Measurements from ENCODE around the gene NCAPH2. TPM values are rescaled to one million over a fixed set of nuclear protein-coding genes. Genes with fewer than 3 reads are reported as not detected.
A peak's percentile ranks its signal among the peaks of the same experiment; 100 is the strongest.

Gene NCAPH2
- total RNA-seq, 2 donors from 2014 or later = 121 to 130 TPM

DNA sequence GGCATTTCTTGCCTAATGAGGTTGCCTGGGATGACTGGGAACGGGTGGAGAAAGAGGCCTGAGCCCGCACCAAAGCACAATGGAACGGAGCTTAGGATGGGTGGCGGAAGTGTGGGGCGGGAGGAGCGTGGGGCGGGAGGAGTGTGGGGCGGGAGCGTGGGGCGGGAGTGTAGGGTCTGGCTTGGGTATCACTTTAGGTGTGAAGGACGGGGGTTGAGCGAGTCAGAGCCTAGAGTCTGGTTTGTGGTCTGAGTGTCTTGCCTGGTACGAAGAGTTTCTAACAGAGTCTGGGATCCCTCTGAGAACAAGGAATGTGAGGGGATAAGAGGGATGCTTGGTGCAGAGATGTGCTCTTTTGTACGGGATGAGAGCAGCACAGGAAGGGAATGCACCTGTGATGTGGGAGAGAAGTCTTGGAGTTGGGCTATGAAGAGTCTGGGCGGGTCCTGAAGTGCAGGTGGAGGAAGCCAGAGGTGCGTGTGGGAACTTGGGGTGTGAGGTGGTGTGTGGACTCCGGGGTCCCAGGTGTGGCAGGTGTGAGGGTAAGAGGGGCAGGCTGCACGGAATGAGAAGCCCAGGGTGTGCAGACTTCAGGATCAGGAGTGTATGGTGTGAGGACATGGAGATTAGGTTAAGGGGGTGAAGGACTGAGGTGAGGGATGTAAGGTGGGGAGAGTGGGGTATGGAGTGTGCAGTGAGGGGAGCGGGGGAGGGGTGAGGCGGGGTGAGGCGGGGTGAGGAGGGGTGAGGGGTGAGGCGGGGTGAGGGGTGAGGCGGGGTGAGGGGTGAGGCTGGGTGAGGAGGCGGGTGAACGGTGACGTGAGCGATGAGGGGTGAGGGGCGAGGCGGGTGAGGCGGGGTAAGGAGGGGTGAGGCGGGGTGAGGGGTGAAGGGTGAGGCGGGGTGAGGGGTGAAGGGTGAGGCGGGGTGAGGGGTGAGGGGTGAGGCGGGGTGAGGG, 53.7 kb downstream of the NCAPH2 start:
- no peaks in the 10 kb centered on the region for H3K9me3 Mint-ChIP-seq
- no peaks in the 10 kb centered on the region for H3K36me3 Mint-ChIP-seq
- H3K27ac Mint-ChIP-seq = peak overlapping the region; percentile 25 to 91
- DNase-seq (ENCODE audit: low spot score in 2 of 2) = no peak
- ATAC-seq = no peak

DNA sequence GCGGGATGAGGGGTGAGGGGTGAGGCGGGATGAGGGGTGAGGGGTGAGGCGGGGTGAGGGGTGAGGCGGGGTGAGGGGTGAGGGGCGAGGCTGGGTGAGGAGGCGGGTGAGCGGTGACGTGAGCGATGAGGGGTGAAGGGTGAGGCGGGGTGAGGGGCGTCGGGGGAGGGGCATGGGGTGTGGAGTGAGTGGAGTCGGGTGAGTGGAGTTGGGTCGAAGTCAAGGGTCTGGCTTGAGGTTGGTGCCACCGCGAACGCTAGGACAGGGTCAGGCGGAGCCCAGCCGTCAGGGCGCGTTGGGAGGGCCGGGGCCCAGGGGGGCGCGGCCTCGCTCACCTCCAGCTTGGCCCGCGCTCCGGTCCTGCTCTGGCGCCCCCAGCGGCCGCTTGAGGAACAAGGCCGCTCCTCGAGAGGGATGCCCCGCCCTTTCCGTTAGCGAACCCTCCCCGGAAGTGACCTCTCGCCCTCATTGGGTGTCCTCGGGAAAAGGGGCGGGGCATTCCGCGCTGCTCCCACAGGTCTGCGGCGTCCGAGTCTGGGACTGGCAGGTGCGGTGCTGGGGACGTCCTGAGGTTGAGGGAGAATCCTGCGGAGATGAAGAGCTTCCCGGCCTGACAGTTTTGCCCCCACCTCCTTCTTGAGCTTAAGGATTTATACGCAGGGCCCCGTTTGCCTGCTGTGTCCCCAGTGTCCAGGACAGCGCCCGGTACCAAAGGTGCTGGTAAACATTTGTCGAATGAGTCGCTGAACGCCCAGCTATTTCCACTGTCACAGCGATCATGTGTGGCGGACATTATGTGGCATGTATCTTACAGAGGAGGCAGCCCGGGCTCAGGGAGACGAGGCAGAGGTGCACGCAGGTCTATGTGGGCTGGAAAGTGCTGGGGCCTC, 54.7 kb downstream of the NCAPH2 start, which contains the start of gene SYCE3:
Gene SYCE3 (minus strand): TSS at position 397 of the 890 bp plus-strand sequence. CDS start 6,514 bp downstream, outside the sequence.
- peak; percentile 98 to 100 for DNase-seq (ENCODE audit: low spot score in 2 of 2)
- peak within 1 kb of the TSS; percentile 81 to 91 for H3K27ac Mint-ChIP-seq
- ATAC-seq = peak; percentile 97 to 98
- H3K9me3 Mint-ChIP-seq = no peaks in the 10 kb centered on the region
- no peaks in the 10 kb centered on the region for H3K36me3 Mint-ChIP-seq

DNA sequence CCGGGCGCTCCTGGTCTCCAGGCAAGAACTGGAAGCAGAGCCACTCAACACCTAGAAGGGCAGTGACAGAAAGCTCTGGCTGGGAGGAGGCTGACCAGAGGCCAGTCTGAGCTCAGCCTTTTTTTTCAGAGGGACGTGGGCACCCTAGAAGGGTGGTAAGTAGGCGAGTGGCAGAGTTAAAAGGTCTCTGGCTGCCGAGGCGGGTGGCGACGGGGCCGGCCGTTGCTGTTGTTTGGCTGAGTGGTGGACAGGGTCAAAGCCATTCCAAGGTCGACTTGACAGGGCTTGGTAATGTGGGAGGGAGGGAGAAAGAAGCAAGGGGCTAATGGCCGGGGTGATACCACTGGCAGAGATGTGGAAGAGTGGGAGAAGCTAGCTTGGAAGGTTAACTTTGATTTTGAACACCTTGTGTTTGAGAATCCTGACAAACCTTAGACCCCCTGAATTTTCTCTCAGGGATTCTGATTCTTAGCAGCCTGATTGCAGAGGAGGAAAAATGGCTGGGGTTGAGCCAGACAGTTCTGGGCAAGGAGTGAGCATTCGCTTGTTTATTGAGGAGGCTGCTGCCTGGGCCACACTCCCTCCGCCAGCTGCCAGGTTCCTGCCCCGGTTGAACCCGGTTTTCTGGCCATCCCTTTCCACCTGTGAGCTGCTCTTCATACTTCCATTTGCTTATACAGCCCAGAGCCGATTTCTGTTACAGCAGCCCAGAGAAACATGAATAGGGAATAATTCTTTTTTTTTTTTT, 55.6 kb downstream of the NCAPH2 start:
- DNase-seq (ENCODE audit: low spot score in 2 of 2) (no peak), ATAC-seq (no peak)
- H3K27ac Mint-ChIP-seq = peak overlapping the region; percentile 48 to 81
- no peaks in the 10 kb centered on the region for H3K36me3 Mint-ChIP-seq
- H3K9me3 Mint-ChIP-seq = no peaks in the 10 kb centered on the region

DNA sequence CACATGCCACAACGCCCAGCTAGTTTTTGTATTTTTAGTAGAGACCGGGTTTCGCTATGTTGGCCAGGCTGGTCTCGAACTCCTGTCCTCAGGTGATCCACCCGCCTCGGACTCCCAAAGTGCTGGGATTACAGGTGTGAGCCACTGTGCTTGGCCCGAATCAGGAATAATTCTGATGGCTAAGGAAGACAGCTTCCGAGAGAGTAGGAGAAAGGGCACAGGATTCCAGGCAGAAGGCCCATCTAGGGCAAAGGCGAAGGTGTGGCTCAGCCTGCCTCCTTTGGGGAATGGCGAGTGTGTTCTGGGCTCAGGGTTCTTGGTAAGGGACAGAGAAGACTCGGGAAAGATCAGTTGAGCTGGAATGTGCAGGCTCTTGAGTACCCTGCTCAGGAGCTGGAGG, 56.3 kb downstream of the NCAPH2 start:
- Mint-ChIP-seq H3K27ac (no peak overlapping the region), H3K36me3 (peaks cover 0 to 3% of the 10 kb centered on the region in 2 donors), H3K9me3 (no peaks in the 10 kb centered on the region)
- DNase-seq (ENCODE audit: low spot score in 2 of 2) (no peak), ATAC-seq (no peak)

DNA sequence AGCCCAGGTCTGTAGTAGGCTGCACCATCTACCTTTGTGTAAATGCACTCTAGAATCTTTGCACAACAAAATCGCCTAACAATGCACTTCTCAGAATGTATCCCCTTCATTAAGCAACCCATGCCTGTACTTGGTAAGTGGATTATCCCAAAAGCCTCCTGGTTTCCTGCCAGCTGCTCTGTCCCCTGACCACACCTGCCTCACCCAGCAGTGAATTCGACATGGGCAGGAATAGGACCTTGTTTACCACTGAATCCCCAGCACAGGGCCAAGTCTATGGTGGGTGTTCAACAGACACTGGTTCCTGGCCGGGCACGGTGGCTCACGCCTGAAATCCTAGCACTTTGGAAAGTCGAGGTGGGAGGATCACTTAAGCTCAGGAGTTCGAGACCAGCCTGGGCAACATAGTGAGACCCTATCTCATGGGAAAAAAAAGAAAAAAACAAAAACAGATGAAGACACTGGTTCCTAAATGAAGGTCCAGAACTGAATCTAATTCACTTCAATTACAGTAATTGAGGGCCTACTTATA, 59.8 kb downstream of the NCAPH2 start:
- peaks cover 5 to 6% of the 10 kb centered on the region in 2 donors for H3K36me3 Mint-ChIP-seq
- DNase-seq (ENCODE audit: low spot score in 2 of 2) = no peak
- H3K27ac Mint-ChIP-seq = no peak overlapping the region
- no peak for ATAC-seq
- no peaks in the 10 kb centered on the region for H3K9me3 Mint-ChIP-seq

DNA sequence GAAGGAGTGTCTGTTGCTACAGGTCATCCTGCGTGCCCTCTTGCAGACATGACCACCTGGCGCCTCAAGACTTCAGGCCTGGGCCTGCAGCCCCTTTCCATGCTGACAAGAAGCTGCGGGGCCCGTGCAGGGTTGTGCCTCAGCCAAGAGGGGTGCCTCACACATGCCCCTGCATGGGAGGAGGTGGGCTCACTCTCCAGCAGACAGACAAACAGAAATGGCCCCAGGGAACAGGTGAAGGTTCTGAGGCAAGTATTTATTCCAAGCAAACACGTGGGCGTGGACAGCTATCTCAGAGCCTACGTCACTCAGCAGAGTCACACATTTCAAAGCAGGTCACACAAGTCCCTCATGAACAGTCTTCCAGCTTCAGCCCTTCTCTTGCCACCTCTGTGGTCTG, 60.6 kb downstream of the NCAPH2 start:
- DNase-seq (ENCODE audit: low spot score in 2 of 2) (no peak), ATAC-seq (no peak)
- H3K36me3 Mint-ChIP-seq = peaks cover 5 to 7% of the 10 kb centered on the region in 2 donors

DNA sequence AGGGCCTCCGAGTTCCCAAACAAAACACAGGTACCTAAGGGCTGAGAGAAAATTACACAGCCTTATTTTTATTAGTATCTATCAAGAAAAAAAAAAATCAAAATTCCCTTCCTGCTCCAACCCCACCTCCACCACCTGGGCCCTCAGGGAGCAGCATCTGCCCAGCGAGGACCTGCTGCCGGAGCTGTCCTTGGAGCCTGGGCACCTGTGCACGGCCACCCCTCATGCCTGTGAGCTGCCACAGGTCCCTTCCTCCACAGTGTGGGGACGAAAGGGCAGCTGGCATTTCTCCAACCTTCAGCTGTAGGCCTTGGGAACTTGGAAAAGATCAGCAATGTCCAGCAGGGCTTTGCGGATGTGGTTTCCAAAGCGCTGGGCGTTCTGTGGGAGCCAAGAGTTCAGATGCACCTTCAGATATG, 61.0 kb downstream of the NCAPH2 start:
- DNase-seq (ENCODE audit: low spot score in 2 of 2) (no peak), ATAC-seq (no peak)
- Mint-ChIP-seq H3K9me3 (no peaks in the 10 kb centered on the region), H3K36me3 (peaks cover 5 to 7% of the 10 kb centered on the region in 2 donors), H3K27ac (no peak overlapping the region)

More for the DNA sequence above, 60.6 kb downstream of the NCAPH2 start:
- H3K9me3 Mint-ChIP-seq = no peaks in the 10 kb centered on the region
- H3K27ac Mint-ChIP-seq = no peak overlapping the region

DNA sequence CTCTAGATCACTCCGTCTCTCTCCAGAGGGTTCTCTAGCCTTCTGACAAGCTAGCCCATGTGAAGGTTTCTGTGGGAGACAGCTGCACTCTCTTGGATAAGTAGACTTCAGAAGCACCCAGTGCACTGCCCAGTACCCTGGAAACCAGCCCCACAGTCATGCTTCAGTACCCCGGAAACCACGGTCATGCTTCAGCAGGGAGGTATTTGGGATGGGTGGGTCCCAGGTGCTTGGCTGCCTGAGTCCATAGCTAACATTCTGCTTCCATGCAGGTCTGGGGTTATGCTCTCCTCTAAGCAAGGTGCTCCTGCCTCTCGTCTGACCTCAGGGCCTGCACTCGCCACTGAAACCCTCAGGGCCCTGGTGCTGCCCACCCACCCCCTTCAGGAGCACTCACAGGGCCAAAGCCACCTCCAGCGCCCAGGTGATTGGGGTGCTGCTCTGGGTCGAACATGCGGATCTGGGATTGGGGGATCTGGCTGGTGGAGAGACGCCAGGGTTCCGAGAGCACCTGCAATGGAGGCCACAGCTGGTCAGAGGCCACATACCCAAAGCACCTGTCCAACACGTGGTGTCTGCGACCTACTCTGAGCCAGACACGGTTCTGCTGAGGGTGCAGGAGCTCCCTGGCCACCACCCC, 62.0 kb downstream of the NCAPH2 start:
- ATAC-seq (no peak), DNase-seq (ENCODE audit: low spot score in 2 of 2) (no peak)
- Mint-ChIP-seq H3K9me3 (no peaks in the 10 kb centered on the region), H3K36me3 (peaks cover 5 to 7% of the 10 kb centered on the region in 2 donors), H3K27ac (no peak overlapping the region)

DNA sequence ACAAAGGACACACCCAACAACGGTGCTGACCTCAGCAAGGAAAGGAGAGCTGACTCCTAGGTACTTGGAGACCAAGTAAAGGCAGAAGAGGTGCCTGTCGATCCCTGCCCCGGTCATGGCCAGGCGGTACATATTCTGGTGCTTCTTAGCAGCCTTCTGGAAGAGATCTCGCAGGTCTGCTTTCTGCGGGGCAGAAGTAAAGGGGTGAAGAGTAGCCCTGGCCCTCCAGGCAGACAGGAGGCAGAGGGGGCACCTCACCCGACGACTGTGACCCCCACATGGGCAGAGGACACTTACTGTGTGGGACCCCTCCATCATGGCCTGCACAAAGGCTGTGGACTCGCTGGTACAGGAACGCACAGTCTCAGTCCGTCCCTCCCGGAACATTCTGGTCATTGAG, 62.8 kb downstream of the NCAPH2 start:
- DNase-seq (ENCODE audit: low spot score in 2 of 2) (no peak), ATAC-seq (no peak)
- H3K36me3 Mint-ChIP-seq = peaks cover 5 to 7% of the 10 kb centered on the region in 2 donors
- H3K9me3 Mint-ChIP-seq = no peaks in the 10 kb centered on the region
- no peak overlapping the region for H3K27ac Mint-ChIP-seq

DNA sequence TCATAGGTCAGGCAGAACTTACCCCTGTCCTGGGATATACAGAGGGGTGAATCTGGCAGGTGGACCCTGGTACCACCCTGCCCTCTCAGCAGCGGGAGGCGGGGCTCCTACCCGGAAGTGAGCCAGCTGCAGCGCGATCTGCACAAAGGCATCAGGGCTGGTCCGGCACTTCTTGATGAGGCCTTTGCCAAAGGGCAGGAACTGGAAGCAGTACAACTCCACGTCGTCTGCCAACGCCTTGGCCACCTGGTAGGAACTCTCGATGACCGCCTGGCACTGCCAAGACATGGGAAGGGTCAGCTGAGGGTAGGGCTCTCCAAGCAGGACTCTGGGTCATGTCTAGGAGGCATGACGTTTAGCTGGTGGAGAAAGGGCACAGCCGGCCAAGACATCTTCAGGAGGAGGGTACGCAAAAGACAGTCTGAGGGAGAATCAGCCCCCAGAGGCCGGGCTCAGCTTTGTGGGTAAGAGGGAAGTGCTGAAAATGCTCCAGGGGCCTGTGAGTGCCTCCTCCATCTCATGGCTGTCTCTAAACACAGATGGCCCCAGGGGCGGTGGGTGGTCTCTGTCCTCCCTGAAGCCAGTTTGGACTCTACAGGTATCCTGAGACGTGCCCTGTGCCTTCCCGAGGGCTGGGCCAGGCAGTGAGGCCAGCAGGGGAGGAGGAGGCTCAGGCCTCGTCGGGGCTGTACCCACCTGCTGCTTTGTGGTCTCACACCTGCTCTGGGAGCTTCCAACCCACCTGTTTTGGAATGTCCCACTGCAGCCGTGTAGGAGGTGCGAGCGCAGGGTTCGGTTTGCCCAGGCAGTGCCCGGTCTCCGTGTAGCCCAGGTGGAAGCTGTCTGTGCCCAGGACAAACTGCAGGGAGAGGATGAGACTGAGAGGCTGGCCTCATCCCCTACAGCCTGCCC, 63.5 kb downstream of the NCAPH2 start:
- Mint-ChIP-seq H3K36me3 (peaks cover 5 to 7% of the 10 kb centered on the region in 2 donors), H3K9me3 (no peaks in the 10 kb centered on the region), H3K27ac (peak overlapping the region in 1 of 2 donors; percentile 60)
- no peak for ATAC-seq
- DNase-seq (ENCODE audit: low spot score in 2 of 2) = no peak

DNA sequence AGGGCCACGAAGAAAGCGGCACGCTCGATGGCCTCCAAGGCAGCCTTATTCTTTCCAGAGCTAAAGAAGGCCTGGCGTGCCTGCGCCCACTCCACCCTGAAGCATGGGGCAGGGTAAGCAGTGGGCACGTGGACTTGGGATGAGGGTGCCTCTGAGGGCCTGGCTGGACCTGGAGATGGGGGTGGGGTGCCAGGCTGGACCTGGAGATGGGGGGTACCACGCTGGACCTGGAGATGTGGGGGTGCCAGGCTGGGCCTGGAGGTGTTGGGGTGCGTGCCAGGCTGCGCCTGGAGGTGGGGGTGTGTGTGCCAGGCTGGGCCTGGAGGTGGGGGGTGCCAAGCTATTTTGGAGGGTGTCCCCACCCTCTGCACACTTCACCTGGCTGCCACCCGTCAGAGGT, 64.9 kb downstream of the NCAPH2 start:
- no peak overlapping the region for H3K27ac Mint-ChIP-seq
- H3K9me3 Mint-ChIP-seq = no peaks in the 10 kb centered on the region
- DNase-seq (ENCODE audit: low spot score in 2 of 2) (no peak), ATAC-seq (no peak)
- peaks cover 5 to 7% of the 10 kb centered on the region in 2 donors for H3K36me3 Mint-ChIP-seq

DNA sequence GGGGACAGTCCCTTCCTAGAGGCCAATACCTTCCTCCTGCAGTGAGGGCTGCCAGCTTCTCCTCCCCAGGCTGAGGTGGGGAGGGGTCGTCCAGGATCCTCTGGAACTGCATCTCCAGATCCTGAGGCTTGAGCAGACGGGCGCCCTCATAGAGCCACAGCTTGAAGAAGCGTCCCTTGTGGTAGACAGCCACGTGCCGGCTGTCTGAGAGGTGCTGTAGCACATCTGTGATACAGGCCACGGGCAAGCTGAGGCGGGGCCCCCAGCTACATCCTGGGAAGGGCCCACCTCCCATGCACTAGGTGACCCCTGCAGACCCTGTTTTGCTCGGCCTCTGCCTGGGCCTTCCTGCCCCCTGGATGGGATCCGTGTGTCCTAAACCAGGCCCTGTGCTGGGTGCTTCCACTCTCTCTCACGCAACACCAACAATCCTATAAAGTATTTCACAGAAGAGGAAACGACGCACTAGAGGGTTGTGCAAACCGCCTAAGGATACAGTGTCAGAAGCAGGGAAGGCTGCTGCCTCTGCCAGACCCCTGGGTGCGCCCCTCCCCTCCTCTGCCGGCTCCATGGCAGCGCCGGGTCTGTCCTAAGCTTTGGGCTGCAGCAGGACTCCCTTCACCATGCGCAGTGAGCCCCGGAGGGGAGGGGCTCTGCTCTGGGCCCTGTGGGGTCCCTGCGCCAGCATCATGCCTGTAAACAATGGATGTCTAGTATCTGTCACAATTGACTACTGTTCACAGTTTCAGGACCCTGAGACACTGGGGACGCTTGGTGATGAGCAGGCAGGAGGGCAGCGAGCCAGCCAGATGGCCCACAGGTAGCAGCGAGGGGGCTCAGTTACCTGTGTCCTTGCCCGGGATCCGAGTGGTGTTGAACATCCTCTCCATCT, 65.7 kb downstream of the NCAPH2 start:
- ATAC-seq (no peak), DNase-seq (ENCODE audit: low spot score in 2 of 2) (no peak)
- H3K9me3 Mint-ChIP-seq = no peaks in the 10 kb centered on the region
- peak overlapping the region in 1 of 2 donors; percentile 55 for H3K27ac Mint-ChIP-seq
- H3K36me3 Mint-ChIP-seq = peaks cover 5 to 7% of the 10 kb centered on the region in 2 donors

DNA sequence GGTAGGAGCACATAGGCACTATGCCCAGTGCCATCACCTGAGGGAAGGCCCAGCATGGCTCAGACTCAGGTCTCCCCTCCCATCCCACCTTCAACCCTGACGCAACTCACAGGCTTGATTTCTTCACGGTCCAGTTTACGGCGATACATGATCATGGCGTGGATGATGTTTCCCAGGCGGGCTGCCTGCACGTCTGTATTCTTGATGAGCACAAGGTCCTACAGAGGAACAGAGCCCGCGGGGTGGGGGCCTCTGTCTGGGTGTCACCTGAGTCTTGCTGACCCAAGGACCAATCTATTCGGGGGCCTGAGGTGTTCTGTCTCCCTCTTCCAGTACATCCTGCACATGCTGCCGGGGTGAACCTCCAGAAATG, 66.3 kb downstream of the NCAPH2 start:
- Mint-ChIP-seq H3K27ac (no peak overlapping the region), H3K36me3 (peaks cover 1 to 8% of the 10 kb centered on the region in 2 donors), H3K9me3 (no peaks in the 10 kb centered on the region)
- ATAC-seq (no peak), DNase-seq (ENCODE audit: low spot score in 2 of 2) (no peak)

All from activated naive CD4-positive, alpha-beta T cell treated with anti-CD3 and anti-CD28 coated beads, Interleukin-2, amount 50 U/mL, for 72 hours (primary cell).